ENCODE results near the gene THADA.

THADA gene

DNA sequence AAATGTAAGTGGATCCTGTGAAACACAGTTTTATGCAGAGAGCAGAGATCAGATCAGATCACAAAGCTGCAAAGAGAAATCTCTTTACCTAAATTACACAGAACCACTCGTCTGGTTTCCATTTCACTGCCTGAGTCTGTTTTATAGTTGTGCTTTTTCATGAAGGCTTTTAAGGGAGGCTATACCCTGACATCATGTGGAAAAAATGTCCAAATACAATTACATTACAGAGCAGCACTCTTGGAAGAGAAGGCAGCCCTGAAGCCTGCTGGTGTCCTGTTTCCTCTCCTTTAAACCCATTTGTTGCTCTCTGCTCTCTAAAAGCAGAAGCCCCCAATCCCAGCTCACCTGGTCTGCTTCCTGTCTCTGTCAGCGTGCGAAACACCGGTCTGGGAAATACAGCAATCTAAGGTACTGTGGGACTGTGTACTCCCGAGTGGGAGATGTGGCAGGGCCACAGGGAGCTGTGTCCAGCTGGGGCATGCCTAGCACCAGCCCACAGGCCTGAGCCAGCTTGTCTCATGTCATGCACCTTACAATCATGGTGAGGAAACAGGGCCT, 344.6 kb downstream of the THADA start:
- H3K27me3 ChIP-seq, result no peaks in the 10 kb centered on the region
- H3K9me3 ChIP-seq (replicated peaks in 1 of 11), result peaks cover 0 to 4% (median 0%) of the 10 kb centered on the region in 11 experiments; a peak in 1 of 22 replicates
- no peak overlapping the region for H3K9ac ChIP-seq
- H3K4me2 ChIP-seq, result no peak overlapping the region
- peaks cover 12 to 56% (median 32%) of the 10 kb centered on the region in 11 experiments; a peak in 19 of 22 replicates for H3K36me3 ChIP-seq
- TF ChIP-seq Cebpa-rat (IDR thresholded peaks at IDR 0.05), result no peak
- no peak overlapping the region for H3K4me3 ChIP-seq
- H4K20me1 ChIP-seq, result no peaks in the 10 kb centered on the region
- H3K27ac ChIP-seq, result no peak overlapping the region
- H3K4me1 ChIP-seq, result peaks cover 0 to 10% (median 0%) of the 10 kb centered on the region in 10 experiments; a peak in 1 of 20 replicates

DNA sequence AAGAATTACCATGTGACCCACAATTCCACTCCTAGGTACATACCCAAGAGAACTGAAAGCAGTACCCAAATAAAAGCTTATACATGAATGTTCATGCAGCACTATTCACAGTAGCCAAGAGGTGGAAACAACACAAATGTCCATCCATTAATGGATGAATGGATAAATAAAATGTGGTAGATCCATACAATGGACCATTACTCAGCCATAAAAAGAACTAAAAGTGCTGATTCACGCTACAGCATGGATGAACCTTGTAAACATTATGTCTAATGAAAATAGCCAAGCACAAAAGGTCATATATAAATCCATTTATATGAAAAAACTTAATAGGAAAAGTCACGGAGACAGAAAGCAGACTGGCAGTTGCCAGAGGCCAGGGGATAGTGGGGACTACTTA, 345.8 kb downstream of the THADA start:
- Histone ChIP-seq H3K27ac (no peak overlapping the region), H3K27me3 (no peaks in the 10 kb centered on the region), H3K9me3 (replicated peaks in 1 of 11) (peaks cover 0 to 4% (median 0%) of the 10 kb centered on the region in 11 experiments; a peak in 1 of 22 replicates), H3K9ac (no peak overlapping the region), H4K20me1 (no peaks in the 10 kb centered on the region), H3K4me1 (peaks cover 0 to 16% (median 0%) of the 10 kb centered on the region in 10 experiments; a peak in 5 of 20 replicates), H3K4me3 (no peak overlapping the region), H3K4me2 (no peak overlapping the region), H3K36me3 (peaks cover 4 to 53% (median 24%) of the 10 kb centered on the region in 11 experiments; a peak in 15 of 22 replicates)
- TF ChIP-seq Cebpa-rat (IDR thresholded peaks at IDR 0.05), result no peak

DNA sequence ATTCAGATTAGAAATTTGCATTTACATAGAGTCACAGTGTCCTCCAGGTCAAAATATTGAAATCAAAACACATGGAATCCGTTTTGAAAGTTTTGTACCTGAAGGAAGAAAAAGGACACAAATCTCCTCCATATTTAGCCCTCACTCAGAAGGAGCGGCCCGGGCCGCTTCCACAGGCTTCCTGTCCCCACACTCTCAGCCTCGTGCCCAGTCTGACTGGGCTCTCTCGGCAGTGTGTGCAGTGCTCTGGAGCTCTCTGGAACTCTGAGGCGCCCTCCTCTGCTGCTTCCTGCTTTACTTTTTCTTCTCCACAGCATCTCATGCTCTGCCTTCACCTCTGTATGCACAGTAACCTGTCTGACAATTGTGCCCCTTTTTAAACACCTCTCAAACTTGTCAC, 347.2 kb downstream of the THADA start:
- Histone ChIP-seq H3K4me1 (peaks cover 0 to 30% (median 0%) of the 10 kb centered on the region in 10 experiments; a peak in 7 of 20 replicates), H3K36me3 (peaks cover 0 to 50% (median 21%) of the 10 kb centered on the region in 11 experiments; a peak in 16 of 22 replicates), H3K4me2 (no peak overlapping the region), H3K27me3 (no peaks in the 10 kb centered on the region), H3K9ac (no peak overlapping the region), H3K9me3 (replicated peaks in 1 of 11) (peaks cover 0 to 4% (median 0%) of the 10 kb centered on the region in 11 experiments; a peak in 1 of 22 replicates), H4K20me1 (no peaks in the 10 kb centered on the region), H3K27ac (no peak overlapping the region), H3K4me3 (no peak overlapping the region)
- TF ChIP-seq Cebpa-rat (IDR thresholded peaks at IDR 0.05), result no peak

DNA sequence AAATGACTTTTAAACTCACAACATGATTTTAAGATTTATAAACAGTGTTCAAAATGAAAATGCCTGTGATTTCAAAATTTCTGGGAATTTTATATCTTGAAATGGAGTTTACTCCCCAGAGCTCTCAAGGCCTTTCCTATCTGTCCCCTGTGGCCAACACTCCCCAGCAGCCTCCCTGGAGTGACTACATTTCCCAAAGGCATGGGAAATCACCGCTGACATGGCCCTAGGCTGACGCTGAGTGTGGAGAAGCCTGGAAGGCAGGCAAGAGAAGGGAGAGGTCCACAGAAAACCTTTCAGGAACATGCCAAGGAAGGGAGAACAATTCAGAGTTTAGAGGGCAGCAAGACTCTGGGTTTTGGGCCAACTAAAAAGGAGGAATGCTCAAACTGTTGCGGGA, 349.2 kb downstream of the THADA start:
- H3K4me1 ChIP-seq, result peaks cover 0 to 43% (median 2%) of the 10 kb centered on the region in 10 experiments; a peak in 8 of 20 replicates
- peaks cover 0 to 4% (median 0%) of the 10 kb centered on the region in 11 experiments; a peak in 1 of 22 replicates for H3K9me3 ChIP-seq (replicated peaks in 1 of 11)
- H3K4me3 ChIP-seq, result no peak overlapping the region
- H3K27me3 ChIP-seq, result no peaks in the 10 kb centered on the region
- peaks cover 0 to 57% (median 30%) of the 10 kb centered on the region in 11 experiments; a peak in 15 of 22 replicates for H3K36me3 ChIP-seq
- TF ChIP-seq Cebpa-rat (IDR thresholded peaks at IDR 0.05), result no peak
- H3K9ac ChIP-seq, result no peak overlapping the region
- no peak overlapping the region for H3K4me2 ChIP-seq
- H4K20me1 ChIP-seq, result no peaks in the 10 kb centered on the region
- no peak overlapping the region for H3K27ac ChIP-seq

DNA sequence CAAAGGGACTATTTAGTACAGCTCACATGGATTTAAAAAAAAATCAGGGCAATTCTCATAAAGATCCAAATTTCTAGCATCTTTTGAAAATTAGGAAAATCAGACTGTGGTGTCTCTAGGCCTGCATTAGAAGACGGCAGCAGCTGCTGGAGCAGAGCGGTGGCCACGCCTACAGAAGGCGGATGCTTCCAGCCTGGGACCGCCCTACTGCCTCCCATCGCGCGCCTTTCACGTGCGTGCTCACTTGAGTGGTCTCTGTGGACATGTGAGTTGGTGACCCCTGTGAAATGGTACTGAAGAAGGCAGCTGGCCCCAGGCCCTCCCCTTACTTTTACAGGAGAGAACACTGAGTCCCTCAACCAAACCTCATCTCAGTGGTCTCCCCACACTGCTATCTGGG, 354.3 kb downstream of the THADA start:
- H3K9me3 ChIP-seq (replicated peaks in 1 of 11), result 0 out of 22 replicates have a peak, but pooled peaks cover 0 to 4% (median 0%) of the 10 kb centered on the region in 11 experiments
- peaks cover 0 to 35% (median 18%) of the 10 kb centered on the region in 11 experiments; a peak in 14 of 22 replicates for H3K36me3 ChIP-seq
- peak overlapping the region in 3 of 11 experiments; percentile 74 to 78 (median 77); a peak in 3 of 22 replicates for H3K9ac ChIP-seq
- H3K4me2 ChIP-seq, result peak overlapping the region in 3 of 11 experiments; percentile 74 to 91 (median 83); a peak in 5 of 22 replicates
- H3K27ac ChIP-seq, result peak overlapping the region in 6 of 11 experiments; percentile 0 to 93 (median 91); a peak in 5 of 22 replicates
- peaks cover 10 to 89% (median 35%) of the 10 kb centered on the region in 10 experiments; a peak in 19 of 20 replicates for H3K4me1 ChIP-seq
- TF ChIP-seq Cebpa-rat (IDR thresholded peaks at IDR 0.05), result no peak
- no peaks in the 10 kb centered on the region for H3K27me3 ChIP-seq
- H3K4me3 ChIP-seq, result no peak overlapping the region
- no peaks in the 10 kb centered on the region for H4K20me1 ChIP-seq

DNA sequence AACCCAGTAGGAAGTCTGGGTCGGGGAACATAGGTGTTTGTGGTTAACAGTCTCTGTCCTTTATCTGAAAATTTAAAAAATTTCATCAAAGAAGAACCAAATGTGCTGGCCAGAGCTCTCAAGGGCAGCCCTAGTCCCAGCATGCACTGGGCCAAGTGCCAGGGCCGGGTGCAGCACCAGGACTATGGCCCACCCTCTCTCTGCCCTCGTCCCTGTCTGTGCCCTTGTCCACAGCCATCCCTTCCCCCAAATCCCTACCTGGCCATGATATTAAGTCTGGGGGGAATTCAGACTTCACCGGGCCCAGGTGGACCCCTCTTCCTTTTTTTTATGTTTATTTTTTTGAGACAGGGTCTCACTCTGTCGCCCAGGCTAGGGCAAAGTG, 355.1 kb downstream of the THADA start:
- H3K27ac ChIP-seq, result peak overlapping the region in 9 of 11 experiments; percentile 44 to 93 (median 88); a peak in 17 of 22 replicates
- H3K36me3 ChIP-seq, result peaks cover 0 to 40% (median 16%) of the 10 kb centered on the region in 11 experiments; a peak in 14 of 22 replicates
- 0 out of 22 replicates have a peak, but pooled peaks cover 0 to 4% (median 0%) of the 10 kb centered on the region in 11 experiments for H3K9me3 ChIP-seq (replicated peaks in 1 of 11)
- no peaks in the 10 kb centered on the region for H4K20me1 ChIP-seq
- peak overlapping the region; percentile 26 to 91 (median 60); a peak in 20 of 22 replicates for H3K4me2 ChIP-seq
- H3K4me1 ChIP-seq, result peaks cover 10 to 94% (median 38%) of the 10 kb centered on the region in 10 experiments; a peak in 19 of 20 replicates
- H3K27me3 ChIP-seq, result no peaks in the 10 kb centered on the region
- H3K4me3 ChIP-seq, result no peak overlapping the region
- peak overlapping the region in 6 of 11 experiments; percentile 36 to 78 (median 74); a peak in 12 of 22 replicates for H3K9ac ChIP-seq
- TF ChIP-seq Cebpa-rat (IDR thresholded peaks at IDR 0.05), result no peak

DNA sequence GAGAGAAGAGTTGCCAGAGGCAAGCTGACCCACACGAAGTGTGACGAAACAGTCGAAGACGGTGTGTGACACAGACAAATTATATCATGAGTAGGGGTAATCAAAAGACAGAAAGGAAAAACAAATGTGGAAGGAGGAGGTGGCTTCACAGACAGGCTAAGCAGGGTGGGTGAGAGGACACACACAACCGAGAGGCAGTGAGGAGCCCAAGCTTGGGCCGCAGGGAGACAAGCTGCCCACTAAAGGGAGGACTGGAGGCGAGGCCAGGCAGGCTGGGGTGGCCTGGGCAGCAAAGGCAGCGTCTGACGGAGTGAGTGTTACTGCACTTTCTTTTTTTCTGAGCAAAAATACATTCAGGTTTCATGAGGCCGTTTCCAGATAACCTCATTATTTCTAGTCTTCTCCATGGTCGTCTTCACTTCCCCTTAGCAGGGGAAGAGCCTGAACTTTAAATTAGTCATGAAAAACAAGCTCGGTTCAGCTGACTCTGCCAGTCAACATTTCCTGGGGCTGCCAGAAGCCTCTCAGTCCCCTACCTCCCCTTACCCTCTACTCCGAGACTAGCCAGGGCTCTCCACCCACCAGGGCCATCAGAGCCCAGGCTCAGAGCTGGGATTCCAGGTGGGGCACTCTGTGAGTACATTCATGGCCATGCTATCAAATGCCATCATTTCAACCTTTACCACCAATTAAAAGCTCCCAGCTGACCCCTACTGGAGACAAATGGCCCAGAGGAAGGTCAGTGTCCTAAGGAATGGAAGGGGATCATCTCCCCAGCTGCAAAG, 355.7 kb downstream of the THADA start:
- TF ChIP-seq Cebpa-rat (IDR thresholded peaks at IDR 0.05), result 0 out of 22 replicates have a peak, but pooled peaks of 1 of the 11 experiments have one; percentile 25
- Histone ChIP-seq H3K27ac (peak overlapping the region in 10 of 11 experiments; percentile 40 to 93 (median 78); a peak in 19 of 22 replicates), H3K9ac (peak overlapping the region in 8 of 11 experiments; percentile 25 to 78 (median 71); a peak in 14 of 22 replicates)

DNA sequence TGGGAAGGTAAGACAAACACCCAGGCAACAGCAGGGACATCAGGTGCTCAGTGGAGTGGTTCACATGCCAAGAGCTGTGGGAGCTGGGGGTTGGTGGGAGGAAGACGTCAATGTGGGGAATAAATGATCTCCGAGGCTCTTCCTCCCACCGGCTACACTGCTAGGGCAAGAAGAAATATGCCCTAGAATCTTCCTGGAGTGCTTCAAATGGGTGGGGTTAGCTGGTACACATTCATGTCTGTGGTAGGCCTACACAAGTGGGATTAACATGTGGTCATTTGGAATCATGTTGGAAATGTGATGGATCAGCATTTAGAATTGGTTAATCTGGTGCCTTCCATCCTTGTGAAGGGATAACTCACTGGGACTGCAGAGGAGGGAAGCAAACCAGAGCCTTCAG, 357.0 kb downstream of the THADA start:
- Histone ChIP-seq H4K20me1 (no peaks in the 10 kb centered on the region), H3K4me3 (no peak overlapping the region), H3K9me3 (replicated peaks in 1 of 11) (no peaks in the 10 kb centered on the region)

More for the DNA sequence above, 355.7 kb downstream of the THADA start:
- no peaks in the 10 kb centered on the region for H3K27me3 ChIP-seq
- H3K4me2 ChIP-seq, result peak overlapping the region; percentile 26 to 91 (median 60); a peak in 20 of 22 replicates
- H3K9me3 ChIP-seq (replicated peaks in 1 of 11), result 0 out of 22 replicates have a peak, but pooled peaks cover 0 to 4% (median 0%) of the 10 kb centered on the region in 11 experiments
- H3K36me3 ChIP-seq, result peaks cover 0 to 34% (median 17%) of the 10 kb centered on the region in 11 experiments; a peak in 14 of 22 replicates
- H3K4me3 ChIP-seq, result no peak overlapping the region
- H4K20me1 ChIP-seq, result no peaks in the 10 kb centered on the region
- H3K4me1 ChIP-seq, result peaks cover 10 to 94% (median 41%) of the 10 kb centered on the region in 10 experiments; a peak in 19 of 20 replicates

More for the DNA sequence above, 357.0 kb downstream of the THADA start:
- peak overlapping the region in 6 of 11 experiments; percentile 6 to 93 (median 52); a peak in 7 of 22 replicates for H3K27ac ChIP-seq
- peaks cover 0 to 23% (median 11%) of the 10 kb centered on the region in 11 experiments; a peak in 12 of 22 replicates for H3K36me3 ChIP-seq
- peaks cover 21 to 94% (median 53%) of the 10 kb centered on the region in 10 experiments for H3K4me1 ChIP-seq
- H3K27me3 ChIP-seq, result no peaks in the 10 kb centered on the region
- no peak for TF ChIP-seq Cebpa-rat (IDR thresholded peaks at IDR 0.05)
- H3K4me2 ChIP-seq, result peak overlapping the region in 5 of 11 experiments; percentile 26 to 91 (median 74); a peak in 8 of 22 replicates
- H3K9ac ChIP-seq, result no peak overlapping the region
